WTC11 (cell line): ENCODE measurements around the gene TUBGCP3. TPM values are rescaled to one million over a fixed set of nuclear protein-coding genes. Genes with fewer than 3 reads are reported as not detected.

Source experiments
- ATAC-seq: fragments of 200-7000 bp; cut with Tn5 transposase; 2 replicates; pipeline ENCODE4 v1.10.0; 2021; ENCODE audit warnings: mild to moderate bottlenecking, moderate library complexity
- CTCF ChIA-PET: fragments of 300-600 bp; sonication (Branson Sonifier 250); formaldehyde crosslinking; loops from one replicate; lab custom pipeline; 2021; ENCODE audit warnings: antibody characterized with exemption; lab: Charles Lee
- POLR2A ChIA-PET: fragments of 350-600 bp; sonication (Branson Sonifier 250); formaldehyde crosslinking; loops from one replicate; lab custom pipeline; 2021; ENCODE audit warnings: antibody characterized with exemption; lab: Charles Lee
- DNase-seq: peaks from one replicate; pipeline ENCODE4 v3.0.0; 2021; ENCODE audit warnings: low spot score
- H3K27ac Mint-ChIP-seq: 2 replicates; pipeline ENCODE4 v1.8.0; 2021; ENCODE audit warnings: mixed read lengths
- H3K27me3 Mint-ChIP-seq: 2 replicates; pipeline ENCODE4 v1.8.0; 2021; ENCODE audit warnings: low read depth, mild to moderate bottlenecking, moderate library complexity, mixed read lengths
- H3K36me3 Mint-ChIP-seq: 2 replicates; pipeline ENCODE4 v1.8.0; 2021; ENCODE audit warnings: mixed read lengths
- H3K4me1 Mint-ChIP-seq: 2 replicates; pipeline ENCODE4 v1.8.0; 2022; ENCODE audit warnings: mixed read lengths
- H3K4me3 Mint-ChIP-seq: 2 replicates; pipeline ENCODE4 v1.8.0; 2021; ENCODE audit warnings: mild to moderate bottlenecking, moderate library complexity, mixed read lengths
- H3K9me3 Mint-ChIP-seq: 2 replicates; pipeline ENCODE4 v1.8.0; 2021; ENCODE audit warnings: mixed read lengths
- ATF6 ChIP-seq: sonication (generic); formaldehyde crosslinking; IDR thresholded peaks from 2 replicates; pipeline ENCODE4 v1.8.1; 2023; ENCODE audit warnings: mild to moderate bottlenecking, missing genetic modification reagents
- CREM ChIP-seq: sonication (generic); formaldehyde crosslinking; IDR thresholded peaks from 2 replicates; pipeline ENCODE4 v1.8.1; 2022; ENCODE audit warnings: mild to moderate bottlenecking, missing genetic modification reagents, moderate library complexity
- CTCF ChIP-seq: fragments of 200-600 bp; IDR thresholded peaks from 2 replicates; pipeline ENCODE4 v1.8.0; 2022; ENCODE audit warnings: antibody characterized with exemption
- EMX1 ChIP-seq: fragments of 250-450 bp; sonication (Bioruptor Pico); IDR thresholded peaks from 2 replicates; pipeline ENCODE4 v1.8.0; 2021; ENCODE audit warnings: mild to moderate bottlenecking
- ESRRA ChIP-seq: sonication (generic); formaldehyde crosslinking; IDR thresholded peaks from 2 replicates; pipeline ENCODE4 v1.8.1; 2022; ENCODE audit warnings: mild to moderate bottlenecking, missing genetic modification reagents, borderline replicate concordance
- IRF2 ChIP-seq: sonication (generic); formaldehyde crosslinking; IDR thresholded peaks from 2 replicates; pipeline ENCODE4 v1.8.0; 2022; ENCODE audit warnings: low read depth, missing genetic modification reagents, borderline replicate concordance
- JAZF1 ChIP-seq: fragments of 250-450 bp; sonication (Bioruptor Pico); IDR thresholded peaks from 2 replicates; pipeline ENCODE4 v1.9.0; 2021; ENCODE audit warnings: moderate library complexity, mild to moderate bottlenecking, inconsistent platforms
- JUN ChIP-seq: sonication (generic); formaldehyde crosslinking; IDR thresholded peaks from 2 replicates; pipeline ENCODE4 v1.8.0; 2023; ENCODE audit warnings: mild to moderate bottlenecking, missing genetic modification reagents
- KAT7 ChIP-seq: sonication (generic); formaldehyde crosslinking; IDR thresholded peaks from 2 replicates; pipeline ENCODE4 v1.8.1; 2023; ENCODE audit warnings: missing genetic modification reagents, mild to moderate bottlenecking, borderline replicate concordance
- NFATC4 ChIP-seq: fragments of 250-450 bp; sonication (Bioruptor Pico); IDR thresholded peaks from 2 replicates; pipeline ENCODE4 v1.9.0; 2021; ENCODE audit warnings: mild to moderate bottlenecking
- NFE2L1 ChIP-seq: sonication (generic); formaldehyde crosslinking; IDR thresholded peaks from 2 replicates; pipeline ENCODE4 v1.8.1; 2023; ENCODE audit warnings: missing genetic modification reagents
- PRRX2 ChIP-seq: fragments of 250-450 bp; sonication (Bioruptor Pico); IDR thresholded peaks from 2 replicates; pipeline ENCODE4 v1.8.0; 2021; ENCODE audit warnings: mild to moderate bottlenecking
- TP53 ChIP-seq: sonication (generic); formaldehyde crosslinking; IDR thresholded peaks from 2 replicates; pipeline ENCODE4 v1.8.1; 2023; ENCODE audit warnings: mild to moderate bottlenecking, missing genetic modification reagents
- ZNF263 ChIP-seq: sonication (generic); formaldehyde crosslinking; IDR thresholded peaks from 2 replicates; pipeline ENCODE4 v1.8.1; 2022; ENCODE audit warnings: low read depth, mild to moderate bottlenecking, moderate library complexity, missing genetic modification reagents
- ZNF281 ChIP-seq: sonication (generic); formaldehyde crosslinking; IDR thresholded peaks from 2 replicates; pipeline ENCODE4 v1.8.0; 2023; ENCODE audit warnings: mild to moderate bottlenecking, missing genetic modification reagents
- ZNF317 ChIP-seq: sonication (generic); formaldehyde crosslinking; IDR thresholded peaks from 2 replicates; pipeline ENCODE4 v1.8.1; 2023; ENCODE audit warnings: low read depth, mild to moderate bottlenecking, moderate library complexity, missing genetic modification reagents, borderline replicate concordance
- ZNF532 ChIP-seq: fragments of 250-450 bp; sonication (Bioruptor Pico); IDR thresholded peaks from 2 replicates; pipeline ENCODE4 v1.9.0; 2021; ENCODE audit warnings: mild to moderate bottlenecking, borderline replicate concordance
- ZSCAN18 ChIP-seq: fragments of 250-450 bp; sonication (Bioruptor Pico); IDR thresholded peaks from 2 replicates; pipeline ENCODE4 v2.1.2; 2022; ENCODE audit warnings: mild to moderate bottlenecking, moderate library complexity
- total RNA-seq: library from RNA; stranded (reverse); gene quantifications from 3 replicates; pipeline ENCODE4 v1.2.3, GENCODE V29; 2021
- TF ChIP-seq, protein P1 (sequence below): sonication (generic); formaldehyde crosslinking; conservative IDR thresholded peaks from 2 replicates; pipeline ENCODE4 v1.8.1; 2023; ENCODE audit warnings: mild to moderate bottlenecking, low read depth, missing genetic modification reagents, moderate library complexity
- TF ChIP-seq, protein P2 (sequence below): sonication (generic); formaldehyde crosslinking; conservative IDR thresholded peaks from 2 replicates; pipeline ENCODE4 v1.8.1; 2022; ENCODE audit warnings: mild to moderate bottlenecking, missing genetic modification reagents

TUBGCP3 gene
- total RNA-seq, 1 experiment from 2014 or later: 29.9 TPM

DNA sequence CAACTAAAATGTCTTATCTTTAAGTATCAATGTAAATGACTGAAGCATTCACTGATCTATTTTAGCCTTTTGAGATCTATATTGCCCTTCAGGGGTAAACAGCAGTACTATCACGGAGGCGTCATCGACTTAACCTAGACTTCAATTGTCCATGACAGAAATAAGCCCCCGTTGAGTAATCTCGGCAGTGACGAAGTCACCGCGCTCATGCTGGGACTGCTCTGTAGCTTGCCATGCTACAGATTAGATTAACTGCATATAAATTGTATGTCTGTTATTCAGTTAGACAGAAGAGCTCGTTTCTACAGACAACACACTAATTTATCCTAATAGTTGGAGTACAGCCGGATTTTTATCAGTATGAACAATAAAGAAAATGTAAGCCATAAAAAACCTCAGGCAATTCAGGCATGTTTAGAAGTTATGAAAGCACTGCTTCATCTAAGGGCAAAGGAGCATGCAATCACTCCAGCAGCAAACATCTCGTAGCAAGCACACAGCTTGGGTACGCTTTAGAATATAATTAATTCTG is 56.6 kb downstream of the TUBGCP3 start:
- DNase-seq: no peak
- CTCF ChIA-PET: interaction anchor here (0.6 kb wide), 1 partner anchor 30 kb away, joined by 3 read pairs; no protein-coding TSS in a partner anchor
- no peak for ATAC-seq
- POLR2A ChIA-PET: no interaction called here
- Mint-ChIP-seq H3K27ac (no peak overlapping the region), H3K36me3 (no peaks in the 10 kb centered on the region), H3K9me3 (no peaks in the 10 kb centered on the region), H3K27me3 (no peaks in the 10 kb centered on the region), H3K4me1 (no peaks in the 10 kb centered on the region), H3K4me3 (no peak overlapping the region)
- TF ChIP-seq, protein P1, sequence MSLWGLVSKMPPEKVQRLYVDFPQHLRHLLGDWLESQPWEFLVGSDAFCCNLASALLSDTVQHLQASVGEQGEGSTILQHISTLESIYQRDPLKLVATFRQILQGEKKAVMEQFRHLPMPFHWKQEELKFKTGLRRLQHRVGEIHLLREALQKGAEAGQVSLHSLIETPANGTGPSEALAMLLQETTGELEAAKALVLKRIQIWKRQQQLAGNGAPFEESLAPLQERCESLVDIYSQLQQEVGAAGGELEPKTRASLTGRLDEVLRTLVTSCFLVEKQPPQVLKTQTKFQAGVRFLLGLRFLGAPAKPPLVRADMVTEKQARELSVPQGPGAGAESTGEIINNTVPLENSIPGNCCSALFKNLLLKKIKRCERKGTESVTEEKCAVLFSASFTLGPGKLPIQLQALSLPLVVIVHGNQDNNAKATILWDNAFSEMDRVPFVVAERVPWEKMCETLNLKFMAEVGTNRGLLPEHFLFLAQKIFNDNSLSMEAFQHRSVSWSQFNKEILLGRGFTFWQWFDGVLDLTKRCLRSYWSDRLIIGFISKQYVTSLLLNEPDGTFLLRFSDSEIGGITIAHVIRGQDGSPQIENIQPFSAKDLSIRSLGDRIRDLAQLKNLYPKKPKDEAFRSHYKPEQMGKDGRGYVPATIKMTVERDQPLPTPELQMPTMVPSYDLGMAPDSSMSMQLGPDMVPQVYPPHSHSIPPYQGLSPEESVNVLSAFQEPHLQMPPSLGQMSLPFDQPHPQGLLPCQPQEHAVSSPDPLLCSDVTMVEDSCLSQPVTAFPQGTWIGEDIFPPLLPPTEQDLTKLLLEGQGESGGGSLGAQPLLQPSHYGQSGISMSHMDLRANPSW (CRISPR knock-in tag): no peak
- TF ChIP-seq ZNF281 (CRISPR knock-in tag) (no peak), CREM (CRISPR knock-in tag) (no peak), ZNF532 (no peak), PRRX2 (CRISPR knock-in tag) (no peak), NFATC4 (CRISPR knock-in tag) (no peak), JUN (CRISPR knock-in tag) (no peak), CTCF (no peak), ESRRA (CRISPR knock-in tag) (no peak), ZNF317 (no peak), EMX1 (CRISPR knock-in tag) (no peak), ZNF263 (CRISPR knock-in tag) (no peak), TP53 (CRISPR knock-in tag) (no peak), ATF6 (no peak), NFE2L1 (no peak), IRF2 (CRISPR knock-in tag) (no peak), JAZF1 (no peak), KAT7 (no peak), ZSCAN18 (no peak)
- TF ChIP-seq, protein P2, sequence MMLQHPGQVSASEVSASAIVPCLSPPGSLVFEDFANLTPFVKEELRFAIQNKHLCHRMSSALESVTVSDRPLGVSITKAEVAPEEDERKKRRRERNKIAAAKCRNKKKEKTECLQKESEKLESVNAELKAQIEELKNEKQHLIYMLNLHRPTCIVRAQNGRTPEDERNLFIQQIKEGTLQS: no peak
